HEK293 (cell line): Measurements from ENCODE around the gene IGFALS.

ENCODE experiments used
- CTCF ChIA-PET: fragments of 350-600 bp; formaldehyde crosslinking; extraction: SDS; loops from one replicate; lab custom pipeline; 2021; ENCODE audit warnings: antibody characterized with exemption; lab: Yijun Ruan, JAX
- POLR2A ChIA-PET: fragments of 300-600 bp; formaldehyde crosslinking; extraction: SDS; loops from one replicate; lab custom pipeline; 2020; ENCODE audit warnings: antibody characterized with exemption, inconsistent platforms; lab: Yijun Ruan, JAX
- H3K27ac ChIP-seq: fragments of 200-500 bp; sonication (Bioruptor generic); 2 replicates; pipeline ENCODE4 v1.5.1; 2014; ENCODE audit warnings: low read depth, low read length, control low read depth, inconsistent platforms; ENCODE audit errors: extremely low read depth
- H3K36me3 ChIP-seq, 2 experiments: fragments of 200-500 bp in 1 of 2; sonication (Bioruptor generic) in 1 of 2; 1 replicate in 1 of 2; 2 replicates in 1 of 2; pipeline ENCODE4 v1.5.1; 2014 to 2017; ENCODE audit warnings: inconsistent platforms in 2 of 2, low read length in 2 of 2; ENCODE audit not compliant: control insufficient read depth in 2 of 2, insufficient read depth in 1 of 2
- H3K4me1 ChIP-seq: fragments of 200-500 bp; sonication (Bioruptor generic); 2 replicates; pipeline ENCODE4 v1.5.1; 2014; ENCODE audit warnings: mild to moderate bottlenecking, low read length, inconsistent platforms; ENCODE audit not compliant: control insufficient read depth, insufficient read depth
- H3K4me3 ChIP-seq: 2 replicates; pipeline ENCODE4 v1.5.1; 2011; ENCODE audit warnings: low read depth, mild to moderate bottlenecking, control low read depth, low read length, moderate library complexity
- H3K9me3 ChIP-seq: fragments of 200-500 bp; sonication (Bioruptor generic); 2 replicates; pipeline ENCODE4 v1.5.1; 2014; ENCODE audit warnings: low read depth, low read length, inconsistent platforms; ENCODE audit not compliant: control insufficient read depth, insufficient read depth
- FEZF1 ChIP-seq: fragments of 450-650 bp; formaldehyde crosslinking; IDR thresholded peaks from 2 replicates; pipeline ENCODE4 v1.5.1; 2016; ENCODE audit warnings: missing biosample characterization, missing genetic modification characterization
- GLIS1 ChIP-seq: fragments of 450-650 bp; formaldehyde crosslinking; IDR thresholded peaks from 2 replicates; pipeline ENCODE4 v1.5.1; 2016; ENCODE audit warnings: missing biosample characterization, missing genetic modification characterization
- GLIS2 ChIP-seq: fragments of 450-650 bp; formaldehyde crosslinking; IDR thresholded peaks from 2 replicates; pipeline ENCODE4 v1.5.1; 2016; ENCODE audit warnings: missing biosample characterization, missing genetic modification characterization
- IKZF3 ChIP-seq: fragments of 450-650 bp; IDR thresholded peaks from 2 replicates; pipeline ENCODE4 v1.5.0; 2018; ENCODE audit warnings: missing biosample characterization, mild to moderate bottlenecking, missing genetic modification characterization, moderate library complexity
- KLF8 ChIP-seq: fragments of 450-650 bp; formaldehyde crosslinking; IDR thresholded peaks from 2 replicates; pipeline ENCODE4 v1.5.1; 2016; ENCODE audit warnings: missing biosample characterization, missing genetic modification characterization
- SCRT2 ChIP-seq: fragments of 450-650 bp; formaldehyde crosslinking; IDR thresholded peaks from 2 replicates; pipeline ENCODE4 v1.5.1; 2016; ENCODE audit warnings: missing biosample characterization, missing genetic modification characterization
- ZBTB48 ChIP-seq: fragments of 450-650 bp; formaldehyde crosslinking; IDR thresholded peaks from 2 replicates; pipeline ENCODE4 v1.5.1; 2016; ENCODE audit warnings: missing biosample characterization, missing genetic modification characterization
- ZIC2 ChIP-seq: fragments of 450-650 bp; formaldehyde crosslinking; IDR thresholded peaks from 2 replicates; pipeline ENCODE4 v1.5.1; 2016; ENCODE audit warnings: missing biosample characterization, missing genetic modification characterization
- ZNF132 ChIP-seq: fragments of 450-650 bp; formaldehyde crosslinking; IDR thresholded peaks from 2 replicates; pipeline ENCODE4 v1.5.1; 2017; ENCODE audit warnings: missing biosample characterization, missing genetic modification characterization, borderline replicate concordance
- ZNF133 ChIP-seq: fragments of 450-650 bp; formaldehyde crosslinking; IDR thresholded peaks from 2 replicates; pipeline ENCODE4 v1.5.1; 2016; ENCODE audit warnings: missing biosample characterization, missing genetic modification characterization
- ZNF223 ChIP-seq: fragments of 450-650 bp; formaldehyde crosslinking; IDR thresholded peaks from 2 replicates; pipeline ENCODE4 v1.5.1; 2016; ENCODE audit warnings: missing biosample characterization, missing genetic modification characterization
- ZNF23 ChIP-seq: fragments of 450-650 bp; formaldehyde crosslinking; IDR thresholded peaks from 2 replicates; pipeline ENCODE4 v1.5.1; 2016; ENCODE audit warnings: missing biosample characterization, missing genetic modification characterization, borderline replicate concordance
- ZNF302 ChIP-seq: fragments of 450-650 bp; formaldehyde crosslinking; IDR thresholded peaks from 2 replicates; pipeline ENCODE4 v1.5.1; 2016; ENCODE audit warnings: missing biosample characterization, missing genetic modification characterization, low read depth
- ZNF354C ChIP-seq: fragments of 450-650 bp; formaldehyde crosslinking; IDR thresholded peaks from 2 replicates; pipeline ENCODE4 v1.5.1; 2016; ENCODE audit warnings: missing biosample characterization, missing genetic modification characterization, low read depth, borderline replicate concordance
- ZNF37A ChIP-seq: fragments of 450-650 bp; IDR thresholded peaks from 2 replicates; pipeline ENCODE4 v1.5.1; 2018; ENCODE audit warnings: missing biosample characterization, missing genetic modification characterization
- ZNF394 ChIP-seq: fragments of 450-650 bp; formaldehyde crosslinking; IDR thresholded peaks from 2 replicates; pipeline ENCODE4 v1.5.1; 2016; ENCODE audit warnings: missing biosample characterization, missing genetic modification characterization, mild to moderate bottlenecking, moderate library complexity, borderline replicate concordance
- ZNF423 ChIP-seq: fragments of 450-650 bp; formaldehyde crosslinking; IDR thresholded peaks from 2 replicates; pipeline ENCODE4 v1.5.1; 2016; ENCODE audit warnings: missing biosample characterization, missing genetic modification characterization
- ZNF473 ChIP-seq: fragments of 450-650 bp; formaldehyde crosslinking; IDR thresholded peaks from 2 replicates; pipeline ENCODE4 v1.5.1; 2017; ENCODE audit warnings: missing biosample characterization, missing genetic modification characterization
- ZNF549 ChIP-seq: fragments of 450-650 bp; IDR thresholded peaks from 2 replicates; pipeline ENCODE4 v1.5.1; 2018; ENCODE audit warnings: missing biosample characterization, missing genetic modification characterization, mild to moderate bottlenecking, inconsistent platforms, moderate library complexity
- ZNF624 ChIP-seq: fragments of 450-650 bp; formaldehyde crosslinking; IDR thresholded peaks from 2 replicates; pipeline ENCODE4 v1.5.1; 2017; ENCODE audit warnings: missing biosample characterization, missing genetic modification characterization
- ZNF707 ChIP-seq: fragments of 450-650 bp; formaldehyde crosslinking; IDR thresholded peaks from 2 replicates; pipeline ENCODE4 v1.5.1; 2016; ENCODE audit warnings: missing biosample characterization, missing genetic modification characterization
- ZNF837 ChIP-seq: fragments of 450-650 bp; formaldehyde crosslinking; IDR thresholded peaks from 2 replicates; pipeline ENCODE4 v1.5.1; 2016; ENCODE audit warnings: missing biosample characterization, missing genetic modification characterization
- ZNF843 ChIP-seq: fragments of 450-650 bp; formaldehyde crosslinking; IDR thresholded peaks from 2 replicates; pipeline ENCODE4 v1.5.1; 2016; ENCODE audit warnings: missing biosample characterization, missing genetic modification characterization
- TF ChIP-seq, protein P1 (sequence below): fragments of 450-650 bp; formaldehyde crosslinking; IDR thresholded peaks from 2 replicates; pipeline ENCODE4 v1.5.1; 2016; ENCODE audit warnings: missing biosample characterization, missing genetic modification characterization
- TF ChIP-seq, protein P2 (sequence below): fragments of 450-650 bp; formaldehyde crosslinking; IDR thresholded peaks from 2 replicates; pipeline ENCODE4 v1.5.1; 2016; ENCODE audit warnings: missing biosample characterization, missing genetic modification characterization

Gene IGFALS

DNA sequence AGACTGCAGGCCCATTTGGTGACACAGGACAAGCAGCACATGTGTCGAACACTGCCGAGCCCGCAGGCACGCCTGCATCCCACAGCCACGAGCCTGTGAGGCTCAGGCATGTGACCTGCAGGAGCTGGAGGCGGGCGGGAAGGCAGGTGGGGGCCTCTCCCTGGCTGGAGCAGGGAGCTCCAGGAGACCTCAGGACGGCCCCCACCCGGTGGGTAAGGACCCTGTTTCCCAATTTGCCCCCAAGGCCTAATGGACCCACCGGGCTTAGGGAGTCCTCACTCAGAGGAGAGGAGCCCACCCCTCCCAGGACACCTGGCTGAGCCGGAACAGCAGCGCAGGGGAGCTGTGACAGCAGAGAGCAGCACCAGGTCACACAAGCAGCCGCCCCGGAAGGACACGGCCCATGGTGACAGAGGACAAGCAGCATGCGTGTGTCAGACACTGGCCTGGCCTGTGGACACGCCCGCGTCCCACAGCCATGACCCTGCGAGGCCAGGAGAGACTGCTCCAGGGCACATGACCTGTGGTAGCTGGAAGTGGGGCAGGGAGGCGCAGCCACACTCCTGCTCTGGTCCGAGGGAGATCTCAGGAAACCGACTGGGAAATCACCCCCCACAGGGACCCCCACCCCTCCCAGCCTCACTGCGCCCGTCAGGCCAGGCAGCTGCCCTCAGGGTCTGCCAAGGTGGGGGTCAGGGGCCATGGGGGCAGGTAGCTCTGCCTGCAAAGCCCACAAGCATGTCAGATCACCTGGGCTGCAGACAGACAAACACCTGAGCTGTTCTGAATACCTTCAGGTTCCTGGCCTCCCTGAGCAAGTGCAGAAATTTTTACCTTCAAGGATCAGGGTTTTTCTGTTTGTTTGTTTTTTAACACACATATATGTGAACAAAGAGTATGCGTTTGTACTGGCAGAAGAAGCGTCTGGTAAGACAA, 13.5 kb downstream of the IGFALS start (continued):
- TF ChIP-seq ZNF473 (tag by site-specific recombination), result no peak
- no peak for TF ChIP-seq ZNF133 (tag by site-specific recombination)
- no peak for TF ChIP-seq ZNF394 (tag by site-specific recombination)
- TF ChIP-seq KLF8 (tag by site-specific recombination), result peak; percentile 14; the same call in 1 of the 2 replicates
- no peak for TF ChIP-seq ZNF707 (tag by site-specific recombination)
- no peak for TF ChIP-seq ZNF223 (tag by site-specific recombination)

DNA sequence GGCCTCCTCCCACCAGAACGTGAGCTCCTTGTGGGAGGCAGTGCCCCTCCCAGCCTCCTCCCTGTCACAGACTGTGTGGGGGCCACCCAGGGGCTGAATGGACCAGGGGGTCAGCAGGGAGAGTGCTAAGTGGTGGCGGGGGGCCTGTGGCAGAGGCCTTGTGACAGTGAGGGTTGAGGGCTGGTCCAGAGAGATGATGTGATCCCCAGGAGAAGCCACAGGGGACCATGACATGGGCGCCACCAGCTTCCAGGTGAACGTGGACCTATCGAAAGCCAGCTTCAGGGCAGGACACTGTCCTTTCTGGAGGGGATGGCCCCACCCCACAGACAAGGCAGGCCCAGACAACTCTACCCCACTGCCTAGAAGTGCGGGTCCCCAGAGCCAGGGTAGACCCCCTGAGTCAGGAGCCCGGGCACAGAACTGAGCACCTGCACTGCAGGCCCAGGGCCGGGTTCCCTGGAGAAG, 14.2 kb downstream of the IGFALS start:
- TF ChIP-seq ZNF132 (tag by site-specific recombination) (no peak), ZNF549 (tag by site-specific recombination) (no peak), ZBTB48 (tag by site-specific recombination) (no peak), GLIS1 (tag by site-specific recombination) (peak; percentile 99), ZNF843 (no peak), ZIC2 (tag by site-specific recombination) (peak; percentile 54), GLIS2 (tag by site-specific recombination) (peak; percentile 72), ZNF624 (tag by site-specific recombination) (no peak)
- ChIA-PET CTCF (no interaction called here), POLR2A (interaction anchor here (1.8 to 5.2 kb wide), 2 partner anchors 9 to 48 kb away, joined by 5 to 113 read pairs; partner anchors contain the start of genes EME2, FAHD1, HAGH and MRPS34)
- no peak overlapping the region for H3K4me3 ChIP-seq
- H3K27ac ChIP-seq, result peak overlapping the region; percentile 53
- no peaks in the 10 kb centered on the region for H3K9me3 ChIP-seq
- H3K36me3 ChIP-seq, result peaks cover 8 to 68% of the 10 kb centered on the region in 2 experiments; a peak in 2 of 3 replicates
- peaks cover 8% of the 10 kb centered on the region for H3K4me1 ChIP-seq

DNA sequence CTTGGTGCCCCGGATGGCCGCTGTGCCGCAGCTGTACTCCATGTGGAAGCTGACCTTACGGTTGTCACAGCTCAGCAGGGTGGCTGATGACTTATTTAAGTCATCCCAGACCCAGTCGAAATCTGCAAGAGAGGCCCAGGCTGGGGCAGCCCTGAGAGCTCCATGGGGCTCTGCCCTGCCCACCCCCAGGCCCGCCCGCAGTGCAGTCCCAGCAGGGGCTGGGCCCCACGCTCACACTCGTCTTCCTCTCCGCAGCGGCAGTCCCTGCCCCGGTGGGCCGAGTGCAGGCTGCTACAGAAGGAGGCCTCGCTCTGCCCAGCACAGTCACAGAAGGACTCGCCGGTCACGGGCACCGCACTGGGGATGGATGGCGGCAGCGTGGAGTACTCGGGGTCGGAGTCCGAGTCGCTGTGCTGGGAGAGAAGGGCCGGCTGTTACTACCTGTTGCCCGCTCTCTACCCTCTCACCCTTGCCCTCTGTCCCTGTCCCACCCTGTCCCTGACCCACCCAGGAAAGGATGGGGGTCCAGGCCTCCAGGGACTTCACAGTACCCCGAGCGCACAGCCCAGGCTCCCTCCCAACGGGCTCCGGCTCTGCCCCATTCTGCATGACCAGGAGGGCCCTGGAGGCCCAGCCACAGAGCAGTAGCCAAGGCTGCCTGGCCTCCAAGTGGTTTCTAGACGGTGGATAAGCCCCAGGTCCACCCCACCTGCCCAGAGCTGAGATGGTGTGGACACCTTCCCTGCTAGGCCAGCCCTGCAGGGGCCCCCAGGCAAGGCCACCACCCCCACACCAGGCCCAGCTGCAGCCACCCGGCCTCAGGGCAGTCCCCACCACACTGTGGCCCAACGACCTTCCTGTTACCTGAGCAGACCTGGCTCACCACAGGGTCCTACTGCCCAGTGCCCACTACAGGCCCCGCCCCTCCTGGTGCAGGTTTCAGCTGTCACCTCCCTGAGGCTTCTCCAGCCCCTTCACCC, 15.0 kb downstream of the IGFALS start:
- H3K9me3 ChIP-seq, result no peaks in the 10 kb centered on the region
- H3K36me3 ChIP-seq, result peaks cover 4 to 68% of the 10 kb centered on the region in 2 experiments; a peak in 2 of 3 replicates
- CTCF ChIA-PET, result no interaction called here
- H3K4me1 ChIP-seq, result peaks cover 9% of the 10 kb centered on the region
- peak overlapping the region; percentile 22; the same call in 1 of the 2 replicates for H3K27ac ChIP-seq
- no peak overlapping the region for H3K4me3 ChIP-seq
- POLR2A ChIA-PET, result interaction anchor here (0.6 to 5.2 kb wide), 5 partner anchors 8 to 186 kb away, joined by 3 to 113 read pairs (median 3); partner anchors contain the start of genes EME2, FAHD1, HAGH and MRPS34
- TF ChIP-seq IKZF3 (tag by site-specific recombination), result no peak
- TF ChIP-seq ZNF302 (tag by site-specific recombination), result no peak
- TF ChIP-seq ZNF132 (tag by site-specific recombination), result no peak
- 0 out of 2 replicates have a peak, but pooled peaks have one; percentile 14 for TF ChIP-seq KLF8 (tag by site-specific recombination)
- TF ChIP-seq, protein P1, sequence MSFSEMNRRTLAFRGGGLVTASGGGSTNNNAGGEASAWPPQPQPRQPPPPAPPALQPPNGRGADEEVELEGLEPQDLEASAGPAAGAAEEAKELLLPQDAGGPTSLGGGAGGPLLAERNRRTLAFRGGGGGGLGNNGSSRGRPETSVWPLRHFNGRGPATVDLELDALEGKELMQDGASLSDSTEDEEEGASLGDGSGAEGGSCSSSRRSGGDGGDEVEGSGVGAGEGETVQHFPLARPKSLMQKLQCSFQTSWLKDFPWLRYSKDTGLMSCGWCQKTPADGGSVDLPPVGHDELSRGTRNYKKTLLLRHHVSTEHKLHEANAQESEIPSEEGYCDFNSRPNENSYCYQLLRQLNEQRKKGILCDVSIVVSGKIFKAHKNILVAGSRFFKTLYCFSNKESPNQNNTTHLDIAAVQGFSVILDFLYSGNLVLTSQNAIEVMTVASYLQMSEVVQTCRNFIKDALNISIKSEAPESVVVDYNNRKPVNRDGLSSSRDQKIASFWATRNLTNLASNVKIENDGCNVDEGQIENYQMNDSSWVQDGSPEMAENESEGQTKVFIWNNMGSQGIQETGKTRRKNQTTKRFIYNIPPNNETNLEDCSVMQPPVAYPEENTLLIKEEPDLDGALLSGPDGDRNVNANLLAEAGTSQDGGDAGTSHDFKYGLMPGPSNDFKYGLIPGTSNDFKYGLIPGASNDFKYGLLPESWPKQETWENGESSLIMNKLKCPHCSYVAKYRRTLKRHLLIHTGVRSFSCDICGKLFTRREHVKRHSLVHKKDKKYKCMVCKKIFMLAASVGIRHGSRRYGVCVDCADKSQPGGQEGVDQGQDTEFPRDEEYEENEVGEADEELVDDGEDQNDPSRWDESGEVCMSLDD (tag by site-specific recombination), result no peak
- no peak for TF ChIP-seq ZNF23 (tag by site-specific recombination)
- TF ChIP-seq, protein P2, sequence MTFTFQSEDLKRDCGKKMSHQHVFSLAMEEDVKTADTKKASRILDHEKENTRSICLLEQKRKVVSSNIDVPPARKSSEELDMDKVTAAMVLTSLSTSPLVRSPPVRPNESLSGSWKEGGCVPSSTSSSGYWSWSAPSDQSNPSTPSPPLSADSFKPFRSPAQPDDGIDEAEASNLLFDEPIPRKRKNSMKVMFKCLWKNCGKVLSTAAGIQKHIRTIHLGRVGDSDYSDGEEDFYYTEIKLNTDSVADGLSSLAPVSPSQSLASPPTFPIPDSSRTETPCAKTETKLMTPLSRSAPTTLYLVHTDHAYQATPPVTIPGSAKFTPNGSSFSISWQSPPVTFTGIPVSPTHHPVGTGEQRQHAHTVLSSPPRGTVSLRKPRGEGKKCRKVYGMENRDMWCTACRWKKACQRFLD (tag by site-specific recombination), result no peak
- TF ChIP-seq ZNF837, result no peak
- TF ChIP-seq SCRT2, result peak; percentile 79
- TF ChIP-seq ZNF423, result no peak
- no peak for TF ChIP-seq ZNF354C (tag by site-specific recombination)
- TF ChIP-seq ZNF223 (tag by site-specific recombination), result no peak
- no peak for TF ChIP-seq ZNF37A (tag by site-specific recombination)
- TF ChIP-seq FEZF1 (tag by site-specific recombination), result no peak
